Mesodermal cell (in vitro differentiated cells): Measurements from ENCODE around the gene COL24A1.
"Not testable (repeated sequence)": the region's sequence is repeated elsewhere in the genome, so short reads cannot be mapped to it uniquely, and the experiment has no call there.

Experiments used
- H3K27ac ChIP-seq: 2 replicates; pipeline ENCODE4 v1.7.0; 2013; ENCODE audit warnings: mild to moderate bottlenecking, low read depth, low read length, moderate library complexity; ENCODE audit not compliant: severe bottlenecking
- H3K36me3 ChIP-seq: 2 replicates; pipeline ENCODE4 v1.7.1; 2013; ENCODE audit warnings: mild to moderate bottlenecking, low read length, moderate library complexity; ENCODE audit not compliant: control insufficient read depth, insufficient read depth
- H3K4me1 ChIP-seq: one replicate; pipeline ENCODE4 v1.7.1; 2013; ENCODE audit warnings: mild to moderate bottlenecking, low read length; ENCODE audit not compliant: insufficient read depth, control insufficient read depth, poor library complexity, severe bottlenecking
- H3K4me3 ChIP-seq: 2 replicates; pipeline ENCODE4 v1.7.0; 2013; ENCODE audit warnings: low read length, control low read depth, mild to moderate bottlenecking; ENCODE audit not compliant: insufficient read depth, poor library complexity, severe bottlenecking; ENCODE audit errors: extremely low read depth
- H3K9me3 ChIP-seq: 2 replicates; pipeline ENCODE4 v1.7.1; 2013; ENCODE audit warnings: mild to moderate bottlenecking, low read length, moderate library complexity; ENCODE audit not compliant: control insufficient read depth
- WGBS, 2 experiments: methylation state at CpG; one replicate each; pipeline ENCODE4 v1.1.5; 2013; ENCODE audit warnings: missing lambda C conversion rate in 2 of 2; ENCODE audit not compliant: insufficient coverage in 2 of 2; 5-methylcytosine and 5-hydroxymethylcytosine counted together

COL24A1 gene

GRCh38 chr1:85894651-85895050 lies 261.9 kb downstream of the COL24A1 start:
- no peaks in the 10 kb centered on the region for H3K9me3 ChIP-seq
- peaks cover 8% of the 10 kb centered on the region for H3K4me1 ChIP-seq
- no CpG with 5 or more reads among the region's 4 CpGs for WGBS, 2 experiments
- H3K4me3 ChIP-seq = no peak overlapping the region
- no peak overlapping the region for H3K27ac ChIP-seq
- no peaks in the 10 kb centered on the region for H3K36me3 ChIP-seq

DNA sequence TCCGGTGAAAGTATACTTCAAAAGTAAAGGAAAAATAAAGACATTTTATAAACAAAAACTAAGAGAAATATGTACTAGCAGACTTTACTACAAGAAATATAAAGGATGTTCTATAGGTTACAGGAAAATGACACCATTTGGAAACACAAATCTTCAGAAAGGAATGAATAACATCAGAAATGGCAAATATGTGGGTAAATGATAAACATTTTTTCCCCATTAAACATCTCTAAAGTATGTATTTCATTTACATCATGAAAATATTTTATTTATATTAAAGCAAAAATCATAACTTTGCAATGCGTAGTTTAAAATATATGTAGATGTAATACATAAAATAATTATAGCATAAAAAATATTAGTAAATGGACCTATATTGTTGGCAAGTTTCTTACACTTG lies 264.2 kb downstream of the COL24A1 start:
- WGBS, 2 experiments = no CpG with 5 or more reads among the region's 2 CpGs
- Histone ChIP-seq H3K36me3 (no peaks in the 10 kb centered on the region), H3K4me1 (no peaks in the 10 kb centered on the region), H3K27ac (no peak overlapping the region), H3K4me3 (no peak overlapping the region), H3K9me3 (no peaks in the 10 kb centered on the region)

GRCh38 chr1:85889870-85890269 lies 266.7 kb downstream of the COL24A1 start:
- Histone ChIP-seq H3K4me1 (no peaks in the 10 kb centered on the region), H3K9me3 (no peaks in the 10 kb centered on the region), H3K36me3 (no peaks in the 10 kb centered on the region), H3K27ac (no peak overlapping the region), H3K4me3 (no peak overlapping the region)
- no CpG with 5 or more reads among the region's 2 CpGs for WGBS, 2 experiments

- no CpG with 5 or more reads among the region's 3 CpGs for WGBS, 2 experiments
These were observed 267.7 kb downstream of the COL24A1 start for GRCh38 chr1:85888921-85889320.

DNA sequence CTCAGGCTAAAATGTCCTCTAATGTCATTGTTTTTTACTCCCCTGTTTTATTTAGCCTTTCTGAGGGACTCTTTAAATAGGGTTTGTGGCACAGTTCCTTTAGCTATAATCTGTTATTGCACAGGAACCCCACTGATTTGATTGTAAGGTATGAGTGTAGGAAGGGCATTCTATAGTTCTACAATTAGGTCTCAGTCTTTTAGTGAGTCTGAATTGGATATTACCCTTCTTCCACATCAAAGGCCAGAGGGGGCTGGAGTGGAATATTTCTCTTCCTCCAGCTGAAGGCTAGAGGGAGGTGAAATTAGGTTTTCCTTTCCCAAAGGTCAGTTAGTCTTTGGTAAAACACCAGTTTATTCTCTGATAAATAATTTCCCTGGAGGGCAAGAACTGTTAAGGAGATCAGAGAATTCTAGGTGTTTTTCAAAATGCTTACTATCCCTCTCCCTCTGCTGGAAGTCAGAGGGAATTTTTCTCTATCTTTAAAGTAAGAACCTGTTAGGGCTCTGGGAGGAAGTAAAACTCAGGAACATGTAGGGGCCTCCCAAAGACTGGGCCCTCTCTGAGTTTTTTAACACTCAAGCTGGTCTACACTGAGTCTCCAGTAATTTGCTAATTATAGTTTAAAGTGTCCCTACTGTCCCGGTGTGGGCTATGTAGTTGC lies 272.1 kb downstream of the COL24A1 start:
- no peaks in the 10 kb centered on the region for H3K36me3 ChIP-seq
- no peak overlapping the region for H3K27ac ChIP-seq
- no peaks in the 10 kb centered on the region for H3K4me1 ChIP-seq
- WGBS, 2 experiments = no CpG with 5 or more reads among the region's 1 CpG
- no peak overlapping the region for H3K4me3 ChIP-seq
- H3K9me3 ChIP-seq = no peaks in the 10 kb centered on the region

More at GRCh38 chr1:85888921-85889320, 267.7 kb downstream of the COL24A1 start:
- no peak overlapping the region for H3K4me3 ChIP-seq
- no peak overlapping the region for H3K27ac ChIP-seq
- no peaks in the 10 kb centered on the region for H3K4me1 ChIP-seq
- no peaks in the 10 kb centered on the region for H3K36me3 ChIP-seq
- no peaks in the 10 kb centered on the region for H3K9me3 ChIP-seq

DNA sequence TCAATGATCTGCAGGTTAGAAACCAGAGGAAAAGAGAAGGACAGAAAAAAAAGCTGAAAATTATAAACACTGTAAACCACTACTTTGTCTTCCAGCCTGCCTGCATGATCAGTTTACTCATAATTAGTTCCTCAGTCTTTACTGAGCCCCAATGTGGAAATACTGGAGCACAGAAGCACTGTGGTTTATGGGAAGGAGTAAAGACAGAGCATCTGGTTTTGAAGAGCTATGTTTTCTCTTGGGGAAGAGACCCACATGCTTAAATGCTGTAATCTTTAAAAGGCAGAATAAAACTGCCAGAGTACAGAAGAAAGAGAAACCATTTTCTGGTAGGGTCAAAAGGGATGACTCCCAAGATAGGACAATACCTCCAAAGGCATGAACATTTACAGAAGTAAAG lies 289.4 kb downstream of the COL24A1 start:
- Histone ChIP-seq H3K4me3 (no peak overlapping the region), H3K9me3 (no peaks in the 10 kb centered on the region), H3K4me1 (no peaks in the 10 kb centered on the region), H3K36me3 (no peaks in the 10 kb centered on the region), H3K27ac (no peak overlapping the region)

DNA sequence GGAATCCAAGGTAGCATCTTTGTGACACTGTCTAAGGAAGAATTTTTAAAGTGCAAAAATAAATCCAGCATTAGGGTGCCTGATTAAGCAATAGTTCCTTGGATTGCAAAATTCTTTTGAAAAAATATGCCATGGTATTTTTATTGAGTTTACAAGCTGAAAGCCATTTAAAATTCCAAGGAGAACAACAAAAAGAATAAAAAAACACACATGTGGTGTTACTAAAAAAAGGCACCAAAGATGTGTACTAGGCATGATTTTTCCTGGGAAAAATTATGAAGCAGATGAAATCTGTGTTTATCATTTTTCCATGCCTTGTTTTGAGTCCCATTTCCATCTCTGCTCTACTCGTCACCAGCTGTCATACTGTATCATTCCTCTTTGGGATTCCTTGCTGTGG lies 291.4 kb downstream of the COL24A1 start:
- WGBS, 2 experiments = no CpG with 5 or more reads among the region's 1 CpG
- H3K36me3 ChIP-seq = no peaks in the 10 kb centered on the region
- H3K4me1 ChIP-seq = no peaks in the 10 kb centered on the region
- no peak overlapping the region for H3K27ac ChIP-seq
- H3K4me3 ChIP-seq = no peak overlapping the region
- H3K9me3 ChIP-seq = no peaks in the 10 kb centered on the region

DNA sequence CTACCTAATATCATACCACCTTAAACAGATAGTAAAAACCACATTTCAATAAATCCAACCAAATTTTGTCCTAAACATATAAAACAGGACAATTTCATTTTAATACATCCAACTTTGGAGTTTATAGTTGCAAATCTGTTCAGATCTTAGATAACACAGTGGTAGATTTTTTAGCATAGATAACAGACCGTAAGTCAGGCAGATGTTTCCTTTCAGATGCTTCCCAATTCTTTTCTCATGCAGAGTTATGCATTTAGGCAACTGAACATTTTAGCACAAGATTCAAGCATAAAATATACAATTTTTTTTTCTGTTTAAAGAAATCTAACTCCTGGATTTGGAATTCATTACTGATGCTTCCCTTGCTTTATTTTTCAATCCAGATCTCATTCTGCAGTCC lies 291.8 kb downstream of the COL24A1 start:
- Histone ChIP-seq H3K36me3 (no peaks in the 10 kb centered on the region), H3K9me3 (no peaks in the 10 kb centered on the region), H3K4me3 (no peak overlapping the region), H3K27ac (no peak overlapping the region), H3K4me1 (no peaks in the 10 kb centered on the region)
- whole genome bisulfite sequencing, 2 experiments = no CpG with 5 or more reads among the region's 1 CpG

DNA sequence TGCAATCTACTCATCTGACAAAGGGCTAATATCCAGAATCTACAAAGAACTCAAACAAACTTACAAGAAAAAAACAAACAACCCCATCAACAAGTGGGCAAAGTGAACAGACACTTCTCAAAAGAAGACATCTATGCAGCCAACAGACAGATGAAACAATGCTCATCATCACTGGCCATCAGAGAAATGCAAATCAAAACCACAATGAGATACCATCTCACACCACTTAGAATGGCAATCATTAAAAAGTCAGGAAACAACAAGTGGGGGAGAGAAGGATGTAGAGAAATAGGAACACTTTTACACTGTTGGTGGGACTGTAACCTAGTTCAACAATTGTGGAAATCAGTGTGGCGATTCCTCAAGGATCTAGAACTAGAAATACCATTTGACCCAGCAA lies 292.9 kb downstream of the COL24A1 start:
- not testable (repeated sequence) for H3K27ac ChIP-seq, H3K9me3 ChIP-seq, H3K4me1 ChIP-seq, H3K36me3 ChIP-seq, H3K4me3 ChIP-seq
- no CpG with 5 or more reads among the region's 1 CpG for WGBS, 2 experiments

DNA sequence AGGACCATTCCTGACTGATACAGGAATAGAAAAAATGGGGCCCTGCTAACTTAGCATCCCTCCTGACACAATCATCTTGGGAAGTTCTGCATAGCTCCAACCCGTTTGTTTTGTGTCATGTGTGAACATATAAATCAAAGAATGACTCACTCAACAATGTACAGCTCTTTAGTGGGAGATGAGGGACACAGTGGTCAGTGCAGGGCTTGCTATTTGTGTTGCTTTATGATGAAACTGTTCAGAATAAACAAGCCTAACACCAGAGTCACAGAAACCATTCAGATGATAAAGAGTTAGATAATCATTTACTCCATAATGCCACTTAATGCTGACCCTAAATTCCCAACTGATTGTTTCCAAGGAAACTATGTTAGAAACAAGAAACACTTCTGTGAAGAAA lies 294.1 kb downstream of the COL24A1 start:
- no peak overlapping the region for H3K4me3 ChIP-seq
- H3K9me3 ChIP-seq = no peaks in the 10 kb centered on the region
- no CpG with 5 or more reads among the region's 1 CpG for WGBS, 2 experiments
- H3K4me1 ChIP-seq = no peaks in the 10 kb centered on the region
- no peaks in the 10 kb centered on the region for H3K36me3 ChIP-seq
- no peak overlapping the region for H3K27ac ChIP-seq

- H3K36me3 ChIP-seq = no peaks in the 10 kb centered on the region
- H3K4me3 ChIP-seq = no peak overlapping the region
- no peaks in the 10 kb centered on the region for H3K9me3 ChIP-seq
- no peaks in the 10 kb centered on the region for H3K4me1 ChIP-seq
- no peak overlapping the region for H3K27ac ChIP-seq
These were observed 298.6 kb downstream of the COL24A1 start for GRCh38 chr1:85857991-85858390.
